Epithelial cell of alveolus of lung (primary cell): ENCODE data around the gene CFAP141. TPM values are rescaled to one million over a fixed set of nuclear protein-coding genes. Genes with fewer than 3 reads are reported as not detected.

Experiments
- total RNA-seq: library from RNA; depleted of rRNA; stranded (reverse); fragments of >200 nt; gene quantifications from 2 replicates; pipeline ENCODE4 v1.2.1, GENCODE V29; 2015

CFAP141 gene
- total RNA-seq = not detected in 2 replicates

DNA sequence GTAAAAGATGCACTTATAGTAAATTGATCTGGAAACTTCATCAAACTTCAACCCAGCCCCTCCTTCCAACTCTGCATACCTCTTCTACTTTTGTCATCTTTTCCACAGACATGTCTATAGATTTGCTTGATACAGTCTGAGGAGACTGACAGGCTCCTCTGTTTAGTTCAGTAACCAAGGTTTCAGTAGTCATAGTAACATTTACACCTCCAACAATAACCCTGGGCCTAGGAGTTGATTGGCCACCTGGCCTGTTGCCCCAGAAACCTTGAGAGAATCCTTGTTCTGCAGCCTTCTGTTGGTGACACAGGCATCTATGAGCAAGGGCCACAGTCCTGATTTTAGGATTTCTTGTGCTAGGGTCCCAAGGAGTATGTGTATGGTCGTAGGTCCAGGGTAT is at the start of gene CFAP141:
Gene CFAP141 (minus strand): TSS at position 138 of the 400 bp plus-strand sequence. CDS start 26 bp downstream, at position 112.

DNA sequence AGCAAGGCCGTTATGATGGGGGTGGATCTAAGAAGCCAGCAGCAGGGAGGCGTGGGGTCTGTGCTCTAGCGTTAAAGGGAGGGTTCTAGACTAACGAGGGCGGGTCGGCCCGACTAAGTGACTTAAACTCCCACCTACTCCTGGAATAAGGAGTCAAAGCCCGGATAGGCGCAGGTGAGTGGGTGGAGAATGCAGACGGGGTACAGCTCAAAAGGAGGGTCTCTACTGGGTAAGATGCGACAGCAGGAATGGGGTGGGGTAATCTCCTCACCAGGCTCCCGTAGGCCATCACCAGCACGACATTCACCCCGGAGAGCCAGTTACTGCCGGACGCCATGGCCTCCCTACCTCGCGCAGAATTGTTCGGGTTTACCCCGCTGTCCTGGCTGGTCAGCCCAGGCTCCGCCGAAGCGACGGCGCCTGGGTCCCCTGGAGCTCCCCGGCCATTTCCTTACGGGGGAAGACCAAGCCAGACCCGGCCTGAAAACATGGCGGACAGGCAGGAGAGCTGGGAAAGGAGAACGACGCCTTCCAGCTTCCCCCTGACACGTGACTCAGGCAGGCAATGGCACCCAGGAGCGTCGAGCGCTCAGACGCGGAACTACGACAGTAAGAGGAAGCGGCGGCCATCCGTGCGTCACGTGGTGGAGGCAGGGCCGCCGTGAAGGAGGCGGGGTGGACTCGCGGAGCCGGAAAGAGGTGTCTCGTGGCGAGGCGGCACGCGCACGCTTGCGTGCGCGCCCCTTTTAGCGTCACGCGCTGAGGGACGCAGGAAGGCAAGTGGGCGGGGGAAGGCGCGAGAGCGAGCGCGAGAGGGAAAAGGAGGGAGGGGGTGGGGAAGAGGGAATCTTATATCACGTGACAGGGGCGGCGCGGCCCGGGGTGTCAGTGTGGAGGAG is 14.2 kb upstream of the CFAP141 start, which contains the start of gene UBAP2L:
Gene UBAP2L (plus strand): TSS at position 885 of the 899 bp plus-strand sequence. CDS start 4,169 bp downstream, outside the sequence.

DNA sequence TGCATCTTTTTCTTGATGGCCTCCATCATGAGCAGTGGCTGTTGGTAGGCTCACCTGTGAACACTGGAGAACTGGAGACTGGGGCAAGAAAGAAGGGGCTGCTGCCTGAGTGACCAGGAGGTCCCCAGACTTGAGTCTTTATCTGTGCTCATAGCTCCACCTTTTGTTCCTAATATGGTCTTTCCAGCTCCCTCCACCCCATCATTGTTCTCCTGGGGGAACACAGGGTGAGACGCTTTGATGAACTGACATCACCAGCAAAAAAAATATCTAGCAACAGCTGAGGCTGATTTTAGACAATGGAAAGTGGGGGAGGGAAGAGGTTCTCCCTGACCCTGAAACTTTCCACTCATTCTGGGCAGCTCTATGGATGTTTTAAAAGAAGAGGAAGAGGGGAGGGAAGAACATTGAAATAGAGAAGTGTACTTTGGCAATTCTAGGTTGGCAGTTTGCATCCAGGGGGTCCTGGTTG is 14.1 kb downstream of the CFAP141 start, which contains the start of gene TPM3:
Gene TPM3 (minus strand): TSS at position 111 of the 472 bp plus-strand sequence. CDS start 82 bp downstream, at position 29.

GRCh38 chr1:154154534-154155191 is 51.5 kb downstream of the CFAP141 start, which contains the start of gene NUP210L:
NUP210L (minus strand) TSS chr1:154155073.

Other genes starting within 250 kb of the CFAP141 start
- gene CRTC2, start 247.7 kb downstream of the CFAP141 start, total RNA-seq = 8.5 and 19.4 TPM in 2 replicates
- 115 and 153 TPM in 2 replicates for gene SLC39A1, start 242.8 kb downstream of the CFAP141 start, total RNA-seq
- 10.2 and 29.1 TPM in 2 replicates for gene CREB3L4, start 238.4 kb downstream of the CFAP141 start, total RNA-seq
- gene JTB, start 228.7 kb downstream of the CFAP141 start, total RNA-seq = 249 and 263 TPM in 2 replicates
- gene RAB13, start 220.0 kb downstream of the CFAP141 start, total RNA-seq = 52.4 and 103 TPM in 2 replicates
- gene RPS27, start 215.6 kb downstream of the CFAP141 start, total RNA-seq = 2,589 and 3,794 TPM in 2 replicates
- not detected in 2 replicates for gene NUP210L, start 51.3 kb downstream of the CFAP141 start, total RNA-seq
- gene TPM3, start 14.2 kb downstream of the CFAP141 start, total RNA-seq = 240 and 554 TPM in 2 replicates
- 58.4 and 63.2 TPM in 2 replicates for gene UBAP2L, start 14.6 kb upstream of the CFAP141 start, total RNA-seq
- 58.5 and 156 TPM in 2 replicates for gene HAX1, start 66.3 kb upstream of the CFAP141 start, total RNA-seq
- under 0.01 TPM in 1 of 2 replicates, not detected in the other for gene AQP10, start 114.8 kb upstream of the CFAP141 start, total RNA-seq
- 62.4 and 64.0 TPM in 2 replicates for gene ATP8B2, start 119.2 kb upstream of the CFAP141 start, total RNA-seq
- 1.3 and 12.2 TPM in 2 replicates for gene IL6R, start 199.0 kb upstream of the CFAP141 start, total RNA-seq